ENCODE results near the gene CAPN12.

The CAPN12 gene

DNA sequence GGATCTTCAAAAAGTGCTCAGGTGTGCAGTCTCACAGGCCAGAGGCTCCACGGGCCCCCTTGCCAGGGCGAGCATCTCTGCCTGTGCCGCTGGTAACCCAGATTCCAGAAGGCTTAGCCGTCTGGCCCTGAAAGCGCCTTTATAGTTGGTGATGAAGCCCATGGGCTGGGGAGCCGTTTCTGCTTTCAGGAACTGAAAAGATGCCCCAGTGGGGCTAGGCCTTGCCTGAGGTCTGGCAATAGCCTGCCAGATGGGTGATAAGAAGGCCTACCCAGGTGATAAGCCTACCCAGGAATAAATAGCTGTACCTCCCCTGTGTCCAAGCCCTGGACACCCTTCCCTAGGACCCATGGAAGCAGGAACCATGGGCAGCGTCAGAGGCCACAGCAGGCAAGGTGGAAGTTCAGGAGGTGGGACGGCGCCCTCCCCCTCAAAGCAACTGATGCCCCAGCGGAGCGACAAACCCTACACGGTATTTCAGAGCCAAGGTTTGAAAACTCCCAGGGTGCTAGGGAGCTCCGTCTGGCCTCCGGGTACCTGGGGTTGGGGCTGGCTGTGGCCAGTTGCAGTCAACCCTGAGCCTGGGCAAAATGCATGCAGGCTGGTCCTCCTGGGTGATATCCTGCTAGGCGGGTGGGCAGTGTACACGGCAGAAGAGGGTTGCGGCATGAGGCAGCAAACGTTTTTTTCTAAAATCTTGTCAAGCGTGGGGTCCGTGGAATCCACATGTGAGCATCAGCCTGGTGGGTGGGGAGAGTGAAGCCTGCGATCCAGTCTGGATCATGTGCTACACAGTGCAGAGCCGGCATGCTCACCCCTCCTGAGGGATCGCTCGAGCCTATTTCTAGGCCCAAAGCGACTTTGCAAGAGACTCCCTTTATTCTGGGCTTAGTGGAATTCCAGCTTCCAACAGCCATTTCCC, 51.6 kb downstream of the CAPN12 start:
- no peak for FAIRE-seq

DNA sequence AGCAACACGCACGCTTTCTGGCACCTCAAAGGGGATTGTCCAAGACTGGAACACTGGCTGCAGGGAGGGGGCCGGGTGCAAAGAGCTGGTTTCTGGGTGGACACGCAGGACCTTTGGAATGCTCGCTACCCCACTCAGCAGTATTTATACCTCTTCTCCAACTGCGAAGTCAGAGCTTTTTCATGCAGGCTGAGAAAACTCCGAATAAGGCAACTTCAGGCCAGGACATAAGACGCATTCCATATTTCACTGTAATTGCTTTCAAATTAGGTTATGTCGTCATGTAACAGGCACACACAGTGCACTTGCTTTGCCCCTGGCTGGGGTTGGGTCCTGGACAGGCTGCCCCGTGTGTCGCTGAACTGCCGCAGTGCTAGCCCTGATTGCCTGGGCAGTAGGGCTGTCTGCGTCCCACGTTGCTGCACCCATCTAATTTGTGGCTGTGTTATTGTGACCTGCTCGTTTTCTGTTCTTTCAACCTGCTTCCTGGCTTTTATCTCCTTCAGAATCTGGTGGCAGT, 52.3 kb downstream of the CAPN12 start:
- FAIRE-seq: peak; percentile 70

- FAIRE-seq: no peak
Observed at GRCh38 chr19:38690832-38691231, 53.4 kb downstream of the CAPN12 start.

GRCh38 chr19:38690146-38690545, 54.1 kb downstream of the CAPN12 start:
- FAIRE-seq: no peak

- no peak for FAIRE-seq
Observed at GRCh38 chr19:38687837-38688378, 56.4 kb downstream of the CAPN12 start.

DNA sequence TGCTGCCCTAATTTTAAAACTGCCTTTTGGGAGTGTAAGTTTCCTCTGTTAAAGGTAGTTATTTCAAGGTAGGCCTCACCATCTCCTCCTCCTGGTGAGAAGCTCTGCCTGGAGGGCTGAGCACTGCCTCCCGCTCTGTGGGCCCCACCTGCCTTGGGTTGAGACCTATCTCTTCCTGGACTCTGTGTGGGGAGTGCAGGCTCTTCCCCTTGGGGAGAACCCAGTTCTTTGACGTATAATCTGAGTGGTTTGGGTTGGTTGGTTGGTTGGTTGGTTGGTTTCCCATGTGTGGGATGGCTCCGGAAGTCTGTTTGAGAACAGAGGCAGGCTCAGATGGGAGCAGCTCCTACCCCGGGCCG, 57.8 kb downstream of the CAPN12 start:
- FAIRE-seq: no peak

DNA sequence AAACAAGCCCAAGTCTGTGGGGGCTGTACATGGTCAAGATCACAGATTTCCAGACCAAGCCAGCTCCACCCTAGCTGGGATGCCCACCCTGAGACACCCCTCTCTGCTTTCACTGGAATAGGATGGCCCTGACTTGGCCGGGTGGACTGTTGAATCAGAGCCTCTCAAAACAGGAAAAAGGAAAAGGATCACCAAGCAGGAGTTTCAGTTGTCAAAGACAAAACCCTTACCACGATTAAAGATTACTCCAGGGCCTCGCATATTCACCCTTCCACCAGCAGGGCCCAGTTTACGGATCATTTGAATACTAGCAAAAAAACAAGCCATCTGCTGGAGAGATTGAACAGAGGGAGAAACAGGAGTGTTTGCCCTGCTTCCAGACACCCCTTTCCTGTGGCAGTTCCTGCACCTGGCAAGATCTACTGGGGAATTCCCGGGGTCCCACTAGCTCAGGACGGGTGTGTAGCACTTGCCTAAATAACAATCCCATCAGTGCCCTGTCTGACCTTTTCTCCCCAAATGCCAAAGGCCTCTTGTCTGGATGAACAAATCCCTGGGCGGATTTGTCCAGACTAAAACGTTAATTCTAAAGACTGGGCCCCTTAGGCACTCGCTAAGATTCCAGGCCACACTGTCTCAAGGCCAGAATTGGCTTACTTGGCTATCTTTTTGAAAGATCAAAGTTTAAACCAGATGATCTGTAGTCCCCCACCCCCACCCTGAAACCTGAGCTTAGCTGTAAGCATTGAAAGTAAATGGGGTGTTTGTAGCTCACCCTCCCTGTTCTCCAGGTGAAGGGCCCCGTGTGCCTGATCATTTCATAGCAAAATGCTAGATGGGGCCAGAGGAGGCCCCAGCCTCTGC, 58.4 kb downstream of the CAPN12 start:
- no peak for FAIRE-seq

DNA sequence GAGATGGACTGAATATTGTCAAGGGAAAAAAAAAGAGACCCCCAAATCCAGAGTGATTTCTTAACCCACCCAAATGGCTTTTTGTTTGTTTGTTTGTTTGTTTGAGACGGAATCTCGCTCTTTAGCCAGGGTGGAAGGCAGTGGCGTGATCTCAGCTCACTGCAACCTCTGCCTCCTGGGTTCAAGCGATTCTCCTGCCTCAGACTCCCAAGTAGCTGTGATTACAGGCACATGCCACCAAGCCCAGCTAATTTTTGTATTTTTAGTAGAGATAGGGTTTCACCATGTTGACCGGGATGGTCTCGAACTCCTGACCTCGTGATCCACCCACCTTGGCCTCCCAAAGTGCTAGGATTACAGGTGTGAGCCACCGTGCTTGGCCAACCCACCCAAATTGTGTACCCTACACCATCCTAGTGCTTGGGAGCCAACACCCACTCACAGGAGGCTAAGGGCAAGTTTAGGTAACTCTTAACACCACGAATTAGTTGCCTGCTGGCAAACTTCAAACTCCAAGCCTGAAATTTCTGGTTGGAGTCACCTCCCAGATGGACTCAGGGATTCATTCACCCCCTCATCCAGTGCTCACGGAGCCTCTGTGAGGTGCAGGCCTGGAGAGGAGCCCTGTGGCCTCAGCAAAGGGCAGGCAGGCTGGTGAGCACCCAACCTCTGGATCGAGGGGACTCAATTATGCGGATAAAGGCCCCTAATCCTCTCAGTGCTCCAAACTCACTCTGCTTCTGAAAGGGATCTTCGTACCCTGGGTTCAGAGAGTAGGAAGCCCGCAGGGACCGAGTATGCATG, 59.2 kb downstream of the CAPN12 start:
- FAIRE-seq: no peak

DNA sequence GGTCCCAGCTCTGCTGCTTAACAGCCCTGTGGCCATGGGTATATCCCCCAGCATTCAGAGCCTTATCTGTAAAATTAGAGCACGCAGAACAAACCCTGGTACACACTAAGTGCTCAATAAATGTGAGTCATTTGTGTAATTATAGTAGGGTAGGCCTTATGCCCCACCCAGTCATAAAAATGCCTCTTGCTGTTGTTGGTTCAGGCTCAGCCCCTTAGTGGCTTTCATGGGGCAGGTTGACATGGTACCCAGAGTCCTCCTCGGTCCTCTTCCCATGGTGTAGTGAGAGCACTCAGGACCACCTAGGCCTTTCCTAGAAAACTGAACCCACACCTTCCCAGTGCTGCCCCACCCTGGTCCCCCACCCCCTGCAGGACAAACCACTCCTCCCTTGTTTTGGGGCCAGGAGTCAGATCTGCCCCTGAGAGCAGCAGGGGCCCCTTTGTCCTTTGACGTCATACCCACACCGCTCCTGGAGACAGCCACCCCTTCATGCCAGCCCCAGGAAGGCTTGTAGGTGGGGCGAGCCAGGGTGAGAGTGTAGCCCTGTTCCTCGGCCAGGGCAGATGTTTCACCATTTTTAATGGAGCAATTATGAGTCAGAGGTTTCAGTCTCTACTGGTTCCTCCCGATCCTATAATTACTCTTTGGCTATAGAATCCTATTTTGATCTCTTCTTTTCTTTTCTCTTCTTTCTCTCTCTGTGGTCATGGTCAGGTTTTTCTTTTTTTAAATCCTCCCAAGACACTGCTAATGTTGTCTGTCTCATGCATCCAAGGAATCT, 60.0 kb downstream of the CAPN12 start:
- FAIRE-seq: no peak

DNA sequence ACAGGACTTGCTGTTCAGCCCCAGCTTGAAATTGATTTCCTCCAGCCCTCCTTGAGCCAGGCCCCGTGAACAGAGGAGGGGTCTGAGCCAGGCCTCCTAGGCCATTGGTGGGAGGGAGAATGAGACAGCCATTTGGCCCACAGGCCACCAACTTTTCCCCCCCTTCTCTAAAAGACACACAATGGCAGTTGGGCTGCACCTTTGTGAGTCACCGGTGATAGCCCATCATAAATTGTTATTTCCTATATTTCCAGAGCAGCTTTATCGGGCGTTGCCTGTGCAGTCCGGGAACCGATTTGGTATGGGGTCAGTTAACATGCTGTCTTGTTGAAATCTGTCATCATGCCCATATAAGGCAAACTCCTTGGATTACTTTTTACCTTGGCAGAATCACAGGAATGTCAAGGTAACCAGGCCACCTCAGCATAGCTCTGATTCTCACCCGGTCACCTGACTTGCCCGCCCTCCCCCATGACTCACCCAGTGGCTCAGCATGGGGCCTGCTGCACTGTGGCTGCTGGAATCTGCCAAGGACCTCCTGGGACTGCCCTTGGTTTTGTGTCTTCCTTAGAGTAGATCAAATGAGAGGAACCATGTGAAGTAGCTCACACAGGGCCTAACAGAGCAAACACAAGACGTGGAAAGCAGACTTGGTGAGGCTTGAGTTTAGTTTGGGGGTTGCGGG, 60.7 kb downstream of the CAPN12 start:
- FAIRE-seq: peak; percentile 66

GRCh38 chr19:38682872-38683392, 61.3 kb downstream of the CAPN12 start:
- no peak for FAIRE-seq

GRCh38 chr19:38682195-38682867, 61.9 kb downstream of the CAPN12 start:
- FAIRE-seq: no peak

All from A204.1 (cell line).